Peyer's patch (tissue), 4 donors: Measurements from ENCODE around the gene CD302.
"Not testable (repeated sequence)": the region's sequence is repeated elsewhere in the genome, so short reads cannot be mapped to it uniquely, and the experiment has no call there.

Experiments
- CTCF ChIP-seq, 6 experiments: fragments of 450-650 bp in 4 of 6; fragments of 200-600 bp in 2 of 6; sonication (generic) in 1 of 6; IDR thresholded peaks; one replicate each; pipeline ENCODE4 v1.5.1; 2017 to 2019; ENCODE audit warnings: antibody characterized with exemption in 6 of 6, mild to moderate bottlenecking in 3 of 6, moderate library complexity in 1 of 6
- POLR2A ChIP-seq, 2 donors: fragments of 450-650 bp; IDR thresholded peaks; one replicate each; pipeline ENCODE4 v1.5.1; 2017; ENCODE audit warnings: antibody characterized with exemption in 2 of 2, mild to moderate bottlenecking in 2 of 2, moderate library complexity in 2 of 2

GRCh38 chr2:159745237-159745636, 52.8 kb downstream of the CD302 start:
- TF ChIP-seq CTCF, POLR2A (IDR thresholded peaks at IDR 0.05): not testable (repeated sequence)
